ENCODE data around the gene PEX11B.

Gene PEX11B

GRCh38 chr1:145908653-145909052 lies 9.9 kb downstream of the PEX11B start:
- no peak for DNase-seq (ENCODE audit: insufficient read length, low spot score)
- FAIRE-seq = no peak
- TF ChIP-seq CTCF (IDR thresholded peaks at IDR 0.05; ENCODE audit: insufficient read depth, missing control alignments) = no peak

- no peak for FAIRE-seq
- no peak for TF ChIP-seq CTCF (IDR thresholded peaks at IDR 0.05; ENCODE audit: insufficient read depth, missing control alignments)
- no peak for DNase-seq (ENCODE audit: insufficient read length, low spot score)
Measured at GRCh38 chr1:145906954-145907753, 11.4 kb downstream of the PEX11B start.

DNA sequence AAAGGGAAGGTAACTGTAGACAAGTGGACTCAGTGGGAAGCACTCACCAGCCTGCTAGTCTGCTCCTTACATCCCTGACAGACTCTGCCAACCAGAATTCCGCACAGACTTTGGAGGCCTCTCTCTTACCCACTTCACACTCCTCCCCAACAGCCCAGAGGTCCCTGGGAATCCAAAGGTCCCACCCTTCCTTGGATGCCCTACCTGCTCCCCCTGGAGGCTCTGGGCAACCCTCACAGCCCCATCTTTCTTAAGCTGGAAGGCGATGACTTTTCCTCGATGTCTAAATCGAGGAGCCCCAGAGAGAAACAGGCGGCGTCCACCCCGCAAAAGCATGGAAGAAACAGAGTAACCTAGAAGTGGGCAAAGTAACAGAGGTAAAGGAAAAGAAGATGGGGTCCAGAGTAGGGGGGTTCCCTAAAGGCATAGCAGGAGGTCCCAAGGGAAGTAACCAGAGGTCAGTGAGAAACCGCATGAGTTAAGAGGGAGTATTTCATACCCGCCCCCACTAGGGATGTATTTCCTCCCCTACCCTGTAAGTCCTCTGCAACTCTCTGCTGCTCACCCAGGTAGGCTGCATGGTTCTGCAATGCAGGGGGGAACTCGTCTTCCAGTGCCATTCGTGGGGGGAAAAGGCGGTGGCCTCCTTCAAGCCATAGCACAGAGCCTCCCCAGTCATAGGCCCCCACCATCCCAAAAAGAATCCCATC lies 17.1 kb downstream of the PEX11B start:
- FAIRE-seq = no peak
- no peak for DNase-seq (ENCODE audit: insufficient read length, low spot score)
- peak; percentile 3 for TF ChIP-seq CTCF (IDR thresholded peaks at IDR 0.05; ENCODE audit: insufficient read depth, missing control alignments)

GRCh38 chr1:145898756-145899155 lies 19.8 kb downstream of the PEX11B start:
- FAIRE-seq (no peak), DNase-seq (ENCODE audit: insufficient read length, low spot score) (no peak)
- TF ChIP-seq CTCF (IDR thresholded peaks at IDR 0.05; ENCODE audit: insufficient read depth, missing control alignments) = no peak

- no peak for TF ChIP-seq CTCF (IDR thresholded peaks at IDR 0.05; ENCODE audit: insufficient read depth, missing control alignments)
- FAIRE-seq = no peak
Measured at GRCh38 chr1:145897969-145898368, 20.5 kb downstream of the PEX11B start.

GRCh38 chr1:145895471-145895870 lies 23.0 kb downstream of the PEX11B start:
- no peak for TF ChIP-seq CTCF (IDR thresholded peaks at IDR 0.05; ENCODE audit: insufficient read depth, missing control alignments)
- FAIRE-seq (no peak), DNase-seq (ENCODE audit: insufficient read length, low spot score) (no peak)

More at GRCh38 chr1:145897969-145898368, 20.5 kb downstream of the PEX11B start:
- DNase-seq (ENCODE audit: insufficient read length, low spot score) = no peak

Measured in D721Med (cell line).